ENCODE results near the gene CXCL3. TPM values are rescaled to one million over a fixed set of nuclear protein-coding genes. Genes with fewer than 3 reads are reported as not detected.

CXCL3 gene
- total RNA-seq, 1 donor from 2014 or later: 1.4 TPM

DNA sequence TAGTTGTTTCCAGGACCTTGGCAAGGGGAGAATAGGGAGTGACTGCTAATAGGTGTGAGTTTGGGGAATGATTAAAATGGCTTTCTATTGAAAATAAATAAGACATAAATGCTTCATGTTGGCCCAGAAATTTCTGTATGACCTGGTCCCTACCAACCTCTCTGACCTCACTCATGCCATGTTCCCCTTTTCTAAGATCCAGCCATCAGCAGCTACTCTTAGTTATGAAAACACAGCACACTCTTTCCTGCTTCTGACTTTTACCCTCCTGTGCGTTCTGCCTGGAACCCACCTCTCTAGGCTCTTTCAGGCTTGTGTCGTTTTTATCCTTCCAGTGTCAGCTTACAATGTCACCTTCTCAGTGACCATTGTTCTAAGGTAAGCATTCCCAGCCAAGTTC, 25.2 kb downstream of the CXCL3 start:
- no peak for FAIRE-seq
- no peaks in the 10 kb centered on the region for H3K9me3 ChIP-seq (ENCODE audit: insufficient read depth, low read depth, low read length)
- no peak overlapping the region for H3K27ac ChIP-seq (ENCODE audit: low read depth, low read length)
- no peaks in the 10 kb centered on the region for H3K79me2 ChIP-seq (ENCODE audit: insufficient read depth, low read length)
- no peaks in the 10 kb centered on the region for H3K36me3 ChIP-seq (ENCODE audit: insufficient read depth, low read length)
- H3K4me2 ChIP-seq (ENCODE audit: low read length): no peak overlapping the region
- no peak for DNase-seq (ENCODE audit: low read depth)
- no peaks in the 10 kb centered on the region for H3K27me3 ChIP-seq (ENCODE audit: insufficient read depth, low read length)
- no peak for TF ChIP-seq EZH2 (IDR thresholded peaks at IDR 0.05; ENCODE audit: insufficient read depth, low read length)
- TF ChIP-seq, protein P1, sequence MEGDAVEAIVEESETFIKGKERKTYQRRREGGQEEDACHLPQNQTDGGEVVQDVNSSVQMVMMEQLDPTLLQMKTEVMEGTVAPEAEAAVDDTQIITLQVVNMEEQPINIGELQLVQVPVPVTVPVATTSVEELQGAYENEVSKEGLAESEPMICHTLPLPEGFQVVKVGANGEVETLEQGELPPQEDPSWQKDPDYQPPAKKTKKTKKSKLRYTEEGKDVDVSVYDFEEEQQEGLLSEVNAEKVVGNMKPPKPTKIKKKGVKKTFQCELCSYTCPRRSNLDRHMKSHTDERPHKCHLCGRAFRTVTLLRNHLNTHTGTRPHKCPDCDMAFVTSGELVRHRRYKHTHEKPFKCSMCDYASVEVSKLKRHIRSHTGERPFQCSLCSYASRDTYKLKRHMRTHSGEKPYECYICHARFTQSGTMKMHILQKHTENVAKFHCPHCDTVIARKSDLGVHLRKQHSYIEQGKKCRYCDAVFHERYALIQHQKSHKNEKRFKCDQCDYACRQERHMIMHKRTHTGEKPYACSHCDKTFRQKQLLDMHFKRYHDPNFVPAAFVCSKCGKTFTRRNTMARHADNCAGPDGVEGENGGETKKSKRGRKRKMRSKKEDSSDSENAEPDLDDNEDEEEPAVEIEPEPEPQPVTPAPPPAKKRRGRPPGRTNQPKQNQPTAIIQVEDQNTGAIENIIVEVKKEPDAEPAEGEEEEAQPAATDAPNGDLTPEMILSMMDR (IDR thresholded peaks at IDR 0.05; ENCODE audit: insufficient read depth, low read depth, low read length): no peak
- no peaks in the 10 kb centered on the region for H3K4me1 ChIP-seq (ENCODE audit: insufficient read depth, low read length)
- no peak overlapping the region for H3K9ac ChIP-seq (ENCODE audit: low read length)
- H2AFZ ChIP-seq (ENCODE audit: low read depth, low read length): no peak overlapping the region
- no peak overlapping the region for H3K4me3 ChIP-seq (ENCODE audit: insufficient read depth, low read depth, low read length)
- Mint-ChIP-seq H3K36me3 (ENCODE audit: low read depth, unreplicated experiment) (no peaks in the 10 kb centered on the region), H3K4me1 (ENCODE audit: low read depth, unreplicated experiment) (no peaks in the 10 kb centered on the region), H3K27me3 (ENCODE audit: low read depth, unreplicated experiment) (no peaks in the 10 kb centered on the region), H3K4me3 (ENCODE audit: unreplicated experiment) (no peak overlapping the region), H3K9me3 (ENCODE audit: unreplicated experiment) (no peaks in the 10 kb centered on the region), H3K27ac (ENCODE audit: unreplicated experiment) (no peak overlapping the region)
- H4K20me1 ChIP-seq (ENCODE audit: insufficient read depth, low read length): no peaks in the 10 kb centered on the region

DNA sequence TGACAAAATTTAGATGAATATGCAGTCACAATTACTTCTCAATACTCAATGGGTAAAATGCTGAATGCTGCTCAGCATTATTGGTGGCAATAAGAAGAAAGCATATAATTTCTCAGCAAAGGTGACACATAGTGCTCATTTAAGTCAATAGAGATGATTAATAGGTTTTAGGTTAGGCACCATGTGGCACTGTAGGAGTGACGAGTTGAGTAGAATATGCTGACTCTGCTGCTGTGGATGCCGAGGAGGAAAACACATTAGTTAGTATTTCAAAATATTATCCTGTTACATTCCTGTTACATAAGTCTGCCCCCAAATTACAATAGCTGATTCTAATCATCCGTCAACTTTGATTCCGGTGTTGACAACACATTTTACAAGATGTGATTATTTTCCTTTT, 26.4 kb downstream of the CXCL3 start:
- H3K4me1 ChIP-seq (ENCODE audit: insufficient read depth, low read length): no peaks in the 10 kb centered on the region
- TF ChIP-seq, protein P1 (IDR thresholded peaks at IDR 0.05; ENCODE audit: insufficient read depth, low read depth, low read length): no peak
- TF ChIP-seq EZH2 (IDR thresholded peaks at IDR 0.05; ENCODE audit: insufficient read depth, low read length): no peak
- no peak overlapping the region for H2AFZ ChIP-seq (ENCODE audit: low read depth, low read length)
- no peak overlapping the region for H3K4me2 ChIP-seq (ENCODE audit: low read length)
- H3K9ac ChIP-seq (ENCODE audit: low read length): no peak overlapping the region
- H3K9me3 Mint-ChIP-seq (ENCODE audit: unreplicated experiment): no peaks in the 10 kb centered on the region
- DNase-seq (ENCODE audit: low read depth) (no peak), FAIRE-seq (no peak)
- H3K79me2 ChIP-seq (ENCODE audit: insufficient read depth, low read length): no peaks in the 10 kb centered on the region
- no peaks in the 10 kb centered on the region for H3K36me3 ChIP-seq (ENCODE audit: insufficient read depth, low read length)
- H3K27ac Mint-ChIP-seq (ENCODE audit: unreplicated experiment): no peak overlapping the region
- H3K4me3 ChIP-seq (ENCODE audit: insufficient read depth, low read depth, low read length): no peak overlapping the region
- no peak overlapping the region for H3K4me3 Mint-ChIP-seq (ENCODE audit: unreplicated experiment)
- H4K20me1 ChIP-seq (ENCODE audit: insufficient read depth, low read length): no peaks in the 10 kb centered on the region
- no peaks in the 10 kb centered on the region for H3K4me1 Mint-ChIP-seq (ENCODE audit: low read depth, unreplicated experiment)
- H3K27ac ChIP-seq (ENCODE audit: low read depth, low read length): no peak overlapping the region
- no peaks in the 10 kb centered on the region for H3K9me3 ChIP-seq (ENCODE audit: insufficient read depth, low read depth, low read length)
- H3K27me3 Mint-ChIP-seq (ENCODE audit: low read depth, unreplicated experiment): no peaks in the 10 kb centered on the region
- H3K27me3 ChIP-seq (ENCODE audit: insufficient read depth, low read length): no peaks in the 10 kb centered on the region
- no peaks in the 10 kb centered on the region for H3K36me3 Mint-ChIP-seq (ENCODE audit: low read depth, unreplicated experiment)

DNA sequence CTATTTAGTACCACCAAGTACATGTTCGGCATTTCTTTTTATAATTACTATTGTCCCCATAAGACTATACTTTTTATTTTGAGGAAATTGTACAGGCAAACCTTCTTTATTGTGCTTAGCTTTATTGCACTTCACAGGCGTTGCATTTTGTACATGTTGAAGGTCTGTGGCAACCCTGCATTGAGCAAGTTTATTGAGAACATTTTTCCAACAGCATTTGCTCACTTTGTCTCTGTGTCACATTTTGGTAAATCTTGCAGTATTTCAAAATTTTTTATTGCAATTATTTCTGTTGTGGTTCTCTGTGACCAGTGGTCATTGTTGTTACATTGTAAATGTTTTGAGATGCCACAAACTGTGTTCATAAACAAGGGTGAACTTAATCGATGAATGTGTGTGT, 29.2 kb downstream of the CXCL3 start:
- Mint-ChIP-seq H3K4me3 (ENCODE audit: unreplicated experiment) (no peak overlapping the region), H3K27ac (ENCODE audit: unreplicated experiment) (no peak overlapping the region), H3K36me3 (ENCODE audit: low read depth, unreplicated experiment) (no peaks in the 10 kb centered on the region), H3K9me3 (ENCODE audit: unreplicated experiment) (no peaks in the 10 kb centered on the region), H3K4me1 (ENCODE audit: low read depth, unreplicated experiment) (peaks cover 10% of the 10 kb centered on the region), H3K27me3 (ENCODE audit: low read depth, unreplicated experiment) (no peaks in the 10 kb centered on the region)
- Histone ChIP-seq H3K27ac (ENCODE audit: low read depth, low read length) (no peak overlapping the region), H3K4me1 (ENCODE audit: insufficient read depth, low read length) (no peaks in the 10 kb centered on the region), H3K27me3 (ENCODE audit: insufficient read depth, low read length) (no peaks in the 10 kb centered on the region), H3K36me3 (ENCODE audit: insufficient read depth, low read length) (no peaks in the 10 kb centered on the region), H4K20me1 (ENCODE audit: insufficient read depth, low read length) (no peaks in the 10 kb centered on the region), H3K4me3 (ENCODE audit: insufficient read depth, low read depth, low read length) (no peak overlapping the region), H3K9me3 (ENCODE audit: insufficient read depth, low read depth, low read length) (no peaks in the 10 kb centered on the region), H3K4me2 (ENCODE audit: low read length) (no peak overlapping the region), H3K9ac (ENCODE audit: low read length) (no peak overlapping the region), H3K79me2 (ENCODE audit: insufficient read depth, low read length) (no peaks in the 10 kb centered on the region), H2AFZ (ENCODE audit: low read depth, low read length) (no peak overlapping the region)
- FAIRE-seq: no peak
- TF ChIP-seq, protein P1 (IDR thresholded peaks at IDR 0.05; ENCODE audit: insufficient read depth, low read depth, low read length): no peak
- TF ChIP-seq EZH2 (IDR thresholded peaks at IDR 0.05; ENCODE audit: insufficient read depth, low read length): no peak
- no peak for DNase-seq (ENCODE audit: low read depth)

All from astrocyte (in vitro differentiated cells and primary cell).